Non-pigmented ciliary epithelial cell (primary cell): ENCODE measurements around the gene ZFYVE9.
"Not testable (repeated sequence)": the region's sequence is repeated elsewhere in the genome, so short reads cannot be mapped to it uniquely, and the experiment has no call there.

Source experiments
- DNase-seq: peaks from one replicate; pipeline ENCODE4 v3.0.0-alpha.2; 2010; ENCODE audit warnings: low read depth

The ZFYVE9 gene

DNA sequence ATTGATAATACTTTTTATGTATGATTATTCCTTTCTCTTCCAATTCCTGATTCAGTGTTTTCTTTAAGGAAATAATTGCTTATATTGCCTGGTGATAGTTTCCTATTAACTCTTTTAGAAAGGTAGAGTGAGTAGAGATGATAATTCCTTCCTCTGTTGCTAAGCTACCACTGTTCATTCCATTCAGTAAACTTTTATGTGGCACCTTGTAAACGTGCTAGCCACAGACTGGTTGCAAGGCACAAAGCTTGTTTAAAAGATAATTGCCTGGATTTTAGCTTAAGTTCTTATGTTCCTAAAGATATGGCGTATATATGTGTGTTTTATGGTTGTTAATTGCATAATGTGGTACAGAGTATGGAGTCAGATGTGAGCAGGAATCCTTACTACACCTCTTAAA is 3.2 kb downstream of the ZFYVE9 start:
- DNase-seq: no peak

- not testable (repeated sequence) for DNase-seq
Observed at GRCh38 chr1:52150445-52150844, 8.6 kb downstream of the ZFYVE9 start.

- DNase-seq: no peak
Observed at GRCh38 chr1:52150946-52151345, 9.1 kb downstream of the ZFYVE9 start.

GRCh38 chr1:52152572-52152971 is 10.7 kb downstream of the ZFYVE9 start:
- no peak for DNase-seq

DNA sequence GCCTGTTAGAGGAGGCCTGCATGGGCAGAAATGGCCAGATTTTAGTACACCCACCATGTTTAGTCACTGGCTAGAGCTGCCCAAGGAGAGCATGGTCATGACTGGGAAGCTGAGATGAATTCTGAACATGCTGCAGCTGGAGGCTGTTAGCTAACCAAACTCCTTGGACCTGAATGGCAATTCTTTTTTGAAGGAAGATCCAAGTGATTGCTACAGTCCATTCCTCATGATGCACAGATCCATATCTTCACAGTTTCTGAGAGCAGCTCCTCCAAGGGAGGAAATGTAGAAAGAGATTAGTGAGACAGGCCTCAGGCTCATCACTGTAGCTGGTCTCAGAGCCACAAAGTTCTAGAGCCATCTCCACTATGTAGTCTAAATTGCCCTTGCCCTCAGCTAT is 11.1 kb downstream of the ZFYVE9 start:
- DNase-seq: no peak

- DNase-seq: no peak
Observed at GRCh38 chr1:52153898-52154297, 12.0 kb downstream of the ZFYVE9 start.

GRCh38 chr1:52156460-52156859 is 14.6 kb downstream of the ZFYVE9 start:
- no peak for DNase-seq

GRCh38 chr1:52157582-52157981 is 15.7 kb downstream of the ZFYVE9 start:
- no peak for DNase-seq

GRCh38 chr1:52158218-52158617 is 16.3 kb downstream of the ZFYVE9 start:
- no peak for DNase-seq

DNA sequence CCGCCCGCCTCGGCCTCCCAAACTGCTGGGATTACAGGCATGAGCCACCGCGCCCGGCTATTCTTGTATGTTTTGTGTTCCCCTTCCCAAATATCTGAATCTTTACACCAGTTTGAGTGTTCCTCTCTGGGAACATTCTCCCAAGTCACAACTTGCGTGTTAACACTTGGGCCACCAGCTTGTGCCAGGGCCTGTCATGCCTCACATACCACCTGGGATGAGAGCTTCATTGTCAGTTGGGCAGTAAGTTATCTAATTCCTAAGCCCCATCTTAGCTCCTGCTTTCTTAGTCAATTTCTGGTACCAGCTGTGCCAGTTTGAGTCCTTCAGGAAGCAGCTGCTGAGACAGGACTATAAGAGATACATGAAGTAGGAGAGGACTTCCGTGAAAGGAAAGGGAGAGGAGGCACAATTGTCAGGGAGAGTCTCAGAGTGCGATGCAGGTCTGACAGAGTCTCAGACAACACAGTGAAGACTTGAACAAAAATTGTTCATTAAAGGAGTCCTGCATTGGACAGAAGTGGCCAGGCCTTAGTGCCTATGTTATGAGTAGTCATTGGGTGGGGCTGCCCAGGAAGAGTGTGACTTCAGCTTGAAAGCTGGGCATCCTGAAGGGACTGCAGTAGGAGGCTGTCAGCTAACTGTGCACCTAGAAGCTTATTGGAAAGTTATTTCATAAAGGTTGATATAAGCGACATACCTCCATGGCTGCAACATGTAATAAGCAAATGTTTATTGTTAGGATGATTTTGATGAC is 17.3 kb downstream of the ZFYVE9 start:
- DNase-seq: no peak

GRCh38 chr1:52162947-52163346 is 21.1 kb downstream of the ZFYVE9 start:
- DNase-seq: no peak

GRCh38 chr1:52164604-52165003 is 22.7 kb downstream of the ZFYVE9 start:
- no peak for DNase-seq

- no peak for DNase-seq
Observed at GRCh38 chr1:52166996-52167753, 25.3 kb downstream of the ZFYVE9 start.

- DNase-seq: no peak
Observed at GRCh38 chr1:52168373-52169080, 26.6 kb downstream of the ZFYVE9 start.

DNA sequence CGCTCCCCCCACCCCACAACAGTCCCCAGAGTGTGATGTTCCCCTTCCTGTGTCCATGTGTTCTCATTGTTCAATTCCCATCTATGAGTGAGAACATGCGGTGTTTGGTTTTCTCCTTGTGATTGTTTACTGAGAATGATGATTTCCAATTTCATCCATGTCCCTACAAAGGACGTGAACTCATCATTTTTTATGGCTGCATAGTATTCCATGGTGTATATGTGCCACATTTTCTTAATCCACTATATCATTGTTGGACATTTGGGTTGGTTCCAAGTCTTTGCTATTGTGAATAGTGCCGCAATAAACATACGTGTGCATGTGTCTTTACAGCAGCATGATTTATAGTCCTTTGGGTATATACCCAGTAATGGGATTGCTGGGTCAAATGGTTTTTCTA is 29.3 kb downstream of the ZFYVE9 start:
- not testable (repeated sequence) for DNase-seq

- DNase-seq: no peak
Observed at GRCh38 chr1:52179073-52179472, 37.2 kb downstream of the ZFYVE9 start.

DNA sequence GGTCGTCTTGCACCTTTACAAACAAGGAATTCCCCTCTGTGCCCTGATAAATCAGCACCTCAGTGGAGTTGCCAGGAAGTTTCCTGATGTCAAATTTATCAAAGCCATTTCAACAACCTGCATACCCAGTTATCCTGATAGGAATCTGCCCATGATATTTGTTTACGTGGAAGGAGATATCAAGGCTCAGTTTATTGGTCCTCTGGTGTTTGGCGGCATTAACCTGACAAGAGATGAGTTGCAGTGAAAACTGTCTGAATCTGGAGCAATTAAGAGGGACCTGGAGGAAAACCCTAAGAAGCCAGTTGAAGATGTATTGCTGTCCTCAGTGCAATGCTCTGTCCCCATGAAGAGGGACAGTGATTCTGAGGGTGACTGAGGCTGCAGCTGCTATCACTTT is 38.3 kb downstream of the ZFYVE9 start:
- DNase-seq: no peak

DNA sequence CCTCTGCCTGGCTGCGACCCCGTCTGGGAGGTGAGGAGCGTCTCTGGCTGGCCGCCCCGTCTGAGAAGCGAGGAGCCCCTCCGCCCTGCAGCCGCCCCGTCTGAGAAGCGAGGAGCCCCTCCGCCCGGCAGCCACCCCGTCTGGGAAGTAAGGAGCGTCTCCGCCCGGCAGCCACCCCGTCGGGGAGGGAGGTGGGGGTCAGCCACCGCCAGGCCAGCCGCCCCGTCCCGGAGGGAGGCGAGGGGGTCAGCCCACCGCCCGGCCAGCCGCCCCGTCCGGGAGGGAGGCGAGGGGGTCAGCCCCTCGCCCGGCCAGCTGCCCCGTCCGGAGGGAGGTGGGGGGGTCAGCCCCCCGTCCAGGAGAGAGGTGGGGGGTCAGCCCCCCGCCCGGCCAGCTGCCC is 39.9 kb downstream of the ZFYVE9 start:
- DNase-seq: not testable (repeated sequence)

GRCh38 chr1:52182328-52182727 is 40.4 kb downstream of the ZFYVE9 start:
- DNase-seq: not testable (repeated sequence)

GRCh38 chr1:52182874-52183400 is 41.0 kb downstream of the ZFYVE9 start:
- DNase-seq: no peak

GRCh38 chr1:52186449-52186848 is 44.6 kb downstream of the ZFYVE9 start:
- no peak for DNase-seq

GRCh38 chr1:52189898-52190480 is 48.1 kb downstream of the ZFYVE9 start:
- no peak for DNase-seq
